ENCODE data around the gene CHST10. TPM values are rescaled to one million over a fixed set of nuclear protein-coding genes. Genes with fewer than 3 reads are reported as not detected.

Gene CHST10
- total RNA-seq, 1 experiment from 2014 or later = not detected

- H3K4me1 Mint-ChIP-seq (ENCODE audit: low read depth, unreplicated experiment) = no peaks in the 10 kb centered on the region
- no peak overlapping the region for H3K4me3 Mint-ChIP-seq (ENCODE audit: unreplicated experiment)
- ChIA-PET CTCF (no interaction called here), POLR2A (no interaction called here)
- Histone ChIP-seq H3K27me3 (replicated peaks; ENCODE audit: control insufficient read depth, insufficient read depth, low read length) (no peaks in the 10 kb centered on the region; the same call in 1 of the 2 replicates), H3K36me3 (ENCODE audit: control insufficient read depth, insufficient read depth, low read length) (no peaks in the 10 kb centered on the region), H3K9me3 (no peaks in the 10 kb centered on the region), H3K4me1 (no peaks in the 10 kb centered on the region), H3K4me3 (ENCODE audit: low read depth, low read length) (no peak overlapping the region)
- DNase-seq = no peak
- no peak overlapping the region for H3K27ac Mint-ChIP-seq (ENCODE audit: unreplicated experiment)
- no peaks in the 10 kb centered on the region for H3K9me3 Mint-ChIP-seq (ENCODE audit: unreplicated experiment)
- peaks cover 26% of the 10 kb centered on the region for H3K27me3 Mint-ChIP-seq (ENCODE audit: insufficient read depth, unreplicated experiment)
- no TSS peak for BruUV-seq (replicated peaks)
- TF ChIP-seq CTCF (IDR thresholded peaks at IDR 0.05; ENCODE audit: insufficient read depth in 1 of 2, low read depth in 1 of 2, low read length in 1 of 2, severe bottlenecking in 1 of 2, unreplicated experiment in 1 of 2) = no peak
- H3K36me3 Mint-ChIP-seq (ENCODE audit: insufficient read depth, unreplicated experiment) = no peaks in the 10 kb centered on the region
- intact Hi-C loops (cut with micrococcal nuclease; ENCODE audit: unreplicated experiment) = no loop called here
Measured at GRCh38 chr2:100396483-100396882, 21.0 kb downstream of the CHST10 start.

GRCh38 chr2:100395532-100396350 is 21.7 kb downstream of the CHST10 start:
- CTCF ChIA-PET = no interaction called here
- no peak for DNase-seq
- H3K4me1 ChIP-seq = no peaks in the 10 kb centered on the region
- no peaks in the 10 kb centered on the region for H3K4me1 Mint-ChIP-seq (ENCODE audit: low read depth, unreplicated experiment)
- H3K27me3 Mint-ChIP-seq (ENCODE audit: insufficient read depth, unreplicated experiment) = peaks cover 26% of the 10 kb centered on the region
- no peak overlapping the region for H3K4me3 ChIP-seq (ENCODE audit: low read depth, low read length)
- POLR2A ChIA-PET = no interaction called here
- intact Hi-C loops (cut with micrococcal nuclease; ENCODE audit: unreplicated experiment) = no loop called here
- no peaks in the 10 kb centered on the region for H3K9me3 Mint-ChIP-seq (ENCODE audit: unreplicated experiment)
- H3K27me3 ChIP-seq (replicated peaks; ENCODE audit: control insufficient read depth, insufficient read depth, low read length) = no peaks in the 10 kb centered on the region; the same call in 1 of the 2 replicates
- H3K36me3 Mint-ChIP-seq (ENCODE audit: insufficient read depth, unreplicated experiment) = no peaks in the 10 kb centered on the region
- BruUV-seq (replicated peaks) = no TSS peak
- H3K4me3 Mint-ChIP-seq (ENCODE audit: unreplicated experiment) = no peak overlapping the region
- no peaks in the 10 kb centered on the region for H3K36me3 ChIP-seq (ENCODE audit: control insufficient read depth, insufficient read depth, low read length)
- no peak overlapping the region for H3K27ac Mint-ChIP-seq (ENCODE audit: unreplicated experiment)
- no peak for TF ChIP-seq CTCF (IDR thresholded peaks at IDR 0.05; ENCODE audit: insufficient read depth in 1 of 2, low read depth in 1 of 2, low read length in 1 of 2, severe bottlenecking in 1 of 2, unreplicated experiment in 1 of 2)
- no peaks in the 10 kb centered on the region for H3K9me3 ChIP-seq

GRCh38 chr2:100394111-100394641 is 23.3 kb downstream of the CHST10 start:
- no peak overlapping the region for H3K27ac Mint-ChIP-seq (ENCODE audit: unreplicated experiment)

More at GRCh38 chr2:100394111-100394641, 23.3 kb downstream of the CHST10 start:
- no peaks in the 10 kb centered on the region for H3K4me1 Mint-ChIP-seq (ENCODE audit: low read depth, unreplicated experiment)
- no peak for DNase-seq
- no peak overlapping the region for H3K4me3 Mint-ChIP-seq (ENCODE audit: unreplicated experiment)
- peaks cover 27% of the 10 kb centered on the region for H3K27me3 Mint-ChIP-seq (ENCODE audit: insufficient read depth, unreplicated experiment)
- intact Hi-C loops (cut with micrococcal nuclease; ENCODE audit: unreplicated experiment) = no loop called here
- Histone ChIP-seq H3K4me1 (no peaks in the 10 kb centered on the region), H3K9me3 (no peaks in the 10 kb centered on the region), H3K36me3 (ENCODE audit: control insufficient read depth, insufficient read depth, low read length) (no peaks in the 10 kb centered on the region), H3K27me3 (replicated peaks; ENCODE audit: control insufficient read depth, insufficient read depth, low read length) (no peaks in the 10 kb centered on the region; the same call in 1 of the 2 replicates), H3K4me3 (ENCODE audit: low read depth, low read length) (no peak overlapping the region)
- POLR2A ChIA-PET = no interaction called here
- no peaks in the 10 kb centered on the region for H3K9me3 Mint-ChIP-seq (ENCODE audit: unreplicated experiment)
- no TSS peak for BruUV-seq (replicated peaks)
- CTCF ChIA-PET = no interaction called here
- H3K36me3 Mint-ChIP-seq (ENCODE audit: insufficient read depth, unreplicated experiment) = no peaks in the 10 kb centered on the region
- no peak for TF ChIP-seq CTCF (IDR thresholded peaks at IDR 0.05; ENCODE audit: insufficient read depth in 1 of 2, low read depth in 1 of 2, low read length in 1 of 2, severe bottlenecking in 1 of 2, unreplicated experiment in 1 of 2)
